NAMALWA (cell line): ENCODE data around the gene LRRC40.

Experiments
- DNase-seq: peaks from one replicate; pipeline ENCODE4 v3.0.0-alpha.2; 2015; ENCODE audit warnings: low spot score

The LRRC40 gene

DNA sequence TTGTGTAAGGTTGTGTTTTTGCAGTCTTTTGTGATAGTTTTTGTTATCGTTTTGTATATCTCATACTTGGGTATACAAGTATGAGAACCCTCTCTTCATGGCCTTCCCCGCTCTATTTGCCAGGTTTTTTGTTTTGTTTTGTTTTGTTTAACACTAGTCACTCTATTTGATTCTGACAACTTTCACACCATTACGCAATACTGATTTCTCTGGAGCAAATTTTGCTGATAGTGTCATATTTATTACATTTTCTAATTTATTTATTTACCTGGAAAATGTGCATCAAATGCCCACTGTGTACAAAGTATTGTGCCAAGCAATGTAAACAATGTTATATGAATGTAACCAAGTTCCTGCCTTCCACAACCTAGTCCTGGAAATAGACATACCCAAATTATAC lies 90.1 kb downstream of the LRRC40 start:
- no peak for DNase-seq

DNA sequence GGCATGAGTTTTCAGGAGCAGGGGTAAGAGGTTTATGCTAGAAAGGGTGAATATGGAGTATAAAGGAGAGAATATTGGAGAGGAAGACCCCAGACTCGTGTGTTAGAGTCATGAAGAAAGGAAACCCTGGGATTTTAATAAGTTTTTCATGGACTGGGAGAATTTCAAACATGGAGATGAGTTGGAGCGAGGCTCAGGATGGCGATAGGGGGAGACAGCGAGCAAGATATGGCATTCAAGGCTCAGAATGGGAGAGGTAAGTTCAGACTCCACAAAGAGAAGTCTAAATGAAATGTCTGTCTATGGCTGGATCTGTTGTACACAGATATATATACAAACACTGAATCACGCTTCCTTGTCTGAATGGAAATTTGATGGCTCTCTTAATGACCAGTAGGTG lies 92.5 kb downstream of the LRRC40 start:
- no peak for DNase-seq

DNA sequence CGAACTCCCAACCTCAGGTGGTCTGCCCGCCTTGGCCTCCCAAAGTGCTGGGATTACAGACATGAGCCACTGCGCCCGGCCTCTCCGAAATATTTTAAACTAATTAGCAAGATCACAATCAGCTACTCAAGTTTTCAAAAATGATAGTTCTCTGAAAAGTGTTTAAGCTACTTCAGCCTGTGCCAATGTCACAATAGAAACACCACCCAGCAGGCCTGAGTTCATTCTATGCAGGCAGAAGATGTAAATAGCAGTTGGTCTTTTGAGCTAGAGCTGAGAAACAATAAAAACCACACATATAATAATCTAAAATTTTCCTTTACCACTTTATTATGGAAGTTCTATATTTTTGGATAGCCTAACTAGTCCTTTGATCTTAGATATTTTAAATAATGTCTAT lies 96.1 kb downstream of the LRRC40 start:
- no peak for DNase-seq

DNA sequence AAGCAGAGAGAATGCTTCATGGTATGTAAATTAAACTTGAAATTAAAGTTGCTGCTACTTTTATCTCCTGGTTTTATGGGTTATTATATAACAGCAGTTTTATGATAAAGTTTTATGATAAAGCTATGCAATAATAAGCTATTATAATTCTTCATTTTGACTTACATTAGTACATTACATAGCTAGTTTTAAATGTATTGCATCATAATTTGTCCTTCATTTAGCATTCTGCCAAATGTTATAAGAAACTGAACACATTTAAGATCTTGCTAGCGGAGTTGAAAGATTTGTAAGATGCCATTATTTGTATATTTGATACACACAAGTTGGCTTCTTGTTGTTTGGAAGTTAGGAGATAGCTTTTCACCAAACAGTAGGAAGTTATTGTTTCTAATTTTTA lies 101.6 kb downstream of the LRRC40 start:
- DNase-seq: no peak

DNA sequence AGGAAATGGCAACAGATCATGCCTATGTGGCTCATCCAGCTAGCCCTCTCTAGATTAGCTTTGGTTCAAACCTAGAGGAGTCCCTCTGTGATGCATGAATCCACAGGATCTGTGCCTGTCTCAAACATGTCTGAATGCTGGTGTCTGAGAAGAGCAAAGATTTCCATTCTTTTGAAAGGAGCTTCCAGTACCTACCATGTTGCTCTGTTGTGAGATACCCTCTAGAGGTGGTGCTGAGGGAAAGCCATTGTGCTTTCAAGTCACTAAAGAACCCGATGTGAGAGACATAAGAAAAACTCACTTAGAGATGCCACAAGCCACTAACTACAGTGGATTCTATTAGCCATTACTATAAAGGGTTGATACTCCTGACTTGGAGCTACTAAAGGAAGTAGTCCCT lies 103.6 kb downstream of the LRRC40 start:
- no peak for DNase-seq

DNA sequence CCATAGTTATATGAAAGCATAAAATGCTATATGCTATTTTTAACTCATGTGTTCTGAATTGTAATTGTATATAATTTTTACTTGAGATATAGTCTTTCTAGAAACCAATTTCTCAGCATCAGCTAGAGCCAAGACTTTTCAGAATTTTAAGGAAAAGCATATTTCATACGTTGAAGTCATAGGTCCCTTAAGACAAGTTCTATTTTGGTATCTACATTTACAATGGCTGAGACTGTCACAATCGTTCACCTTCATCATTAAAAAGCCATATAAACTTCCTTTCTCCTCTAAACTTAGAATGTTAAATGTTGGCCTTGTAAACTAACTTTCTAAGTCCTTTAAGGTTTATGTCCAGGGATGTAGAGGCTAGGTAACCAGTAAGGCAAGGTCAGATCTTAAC lies 104.1 kb downstream of the LRRC40 start:
- no peak for DNase-seq
